Measurements from ENCODE around the gene HAVCR2. TPM values are rescaled to one million over a fixed set of nuclear protein-coding genes. Genes with fewer than 3 reads are reported as not detected.
A peak's percentile ranks its signal among the peaks of the same experiment; 100 is the strongest.

Gene HAVCR2
- total and polyA plus RNA-seq, 2 of the 13 experiments (the other 11 are each of a cell fraction or from before 2014, with no cell fraction given): 0.07 to 0.16 TPM

DNA sequence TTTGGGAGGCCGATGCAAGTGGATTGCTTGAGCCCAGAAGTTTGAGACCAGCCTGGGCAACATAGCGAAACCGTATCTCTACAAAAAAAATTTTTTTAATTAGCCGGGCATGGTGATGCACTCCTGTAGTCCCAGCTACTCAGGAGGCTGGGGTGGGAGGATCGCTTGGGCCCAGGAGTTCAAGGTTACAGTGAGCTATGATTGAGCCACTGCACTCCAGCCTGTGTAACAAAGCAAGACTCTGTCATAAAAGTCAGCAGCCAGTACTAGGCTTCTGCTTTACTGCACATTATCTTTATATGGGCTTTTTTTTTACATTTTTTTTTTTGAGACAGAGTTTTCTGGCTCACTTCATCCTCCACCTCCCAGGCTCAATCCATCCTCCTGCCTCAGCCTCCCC lies 40.5 kb downstream of the HAVCR2 start (continued):
- no peak for TF ChIP-seq ZNF562 (CRISPR knock-in tag; IDR thresholded peaks at IDR 0.05; ENCODE audit: borderline replicate concordance)
- no peak for TF ChIP-seq ZNF572 (CRISPR knock-in tag; IDR thresholded peaks at IDR 0.05)
- 0 out of 2 replicates have a peak, but pooled peaks have one; percentile 19 for TF ChIP-seq CEBPG (CRISPR knock-in tag; IDR thresholded peaks at IDR 0.05)
- TF ChIP-seq TRIM24 (CRISPR knock-in tag; IDR thresholded peaks at IDR 0.05): no peak
- TF ChIP-seq, protein P1, sequence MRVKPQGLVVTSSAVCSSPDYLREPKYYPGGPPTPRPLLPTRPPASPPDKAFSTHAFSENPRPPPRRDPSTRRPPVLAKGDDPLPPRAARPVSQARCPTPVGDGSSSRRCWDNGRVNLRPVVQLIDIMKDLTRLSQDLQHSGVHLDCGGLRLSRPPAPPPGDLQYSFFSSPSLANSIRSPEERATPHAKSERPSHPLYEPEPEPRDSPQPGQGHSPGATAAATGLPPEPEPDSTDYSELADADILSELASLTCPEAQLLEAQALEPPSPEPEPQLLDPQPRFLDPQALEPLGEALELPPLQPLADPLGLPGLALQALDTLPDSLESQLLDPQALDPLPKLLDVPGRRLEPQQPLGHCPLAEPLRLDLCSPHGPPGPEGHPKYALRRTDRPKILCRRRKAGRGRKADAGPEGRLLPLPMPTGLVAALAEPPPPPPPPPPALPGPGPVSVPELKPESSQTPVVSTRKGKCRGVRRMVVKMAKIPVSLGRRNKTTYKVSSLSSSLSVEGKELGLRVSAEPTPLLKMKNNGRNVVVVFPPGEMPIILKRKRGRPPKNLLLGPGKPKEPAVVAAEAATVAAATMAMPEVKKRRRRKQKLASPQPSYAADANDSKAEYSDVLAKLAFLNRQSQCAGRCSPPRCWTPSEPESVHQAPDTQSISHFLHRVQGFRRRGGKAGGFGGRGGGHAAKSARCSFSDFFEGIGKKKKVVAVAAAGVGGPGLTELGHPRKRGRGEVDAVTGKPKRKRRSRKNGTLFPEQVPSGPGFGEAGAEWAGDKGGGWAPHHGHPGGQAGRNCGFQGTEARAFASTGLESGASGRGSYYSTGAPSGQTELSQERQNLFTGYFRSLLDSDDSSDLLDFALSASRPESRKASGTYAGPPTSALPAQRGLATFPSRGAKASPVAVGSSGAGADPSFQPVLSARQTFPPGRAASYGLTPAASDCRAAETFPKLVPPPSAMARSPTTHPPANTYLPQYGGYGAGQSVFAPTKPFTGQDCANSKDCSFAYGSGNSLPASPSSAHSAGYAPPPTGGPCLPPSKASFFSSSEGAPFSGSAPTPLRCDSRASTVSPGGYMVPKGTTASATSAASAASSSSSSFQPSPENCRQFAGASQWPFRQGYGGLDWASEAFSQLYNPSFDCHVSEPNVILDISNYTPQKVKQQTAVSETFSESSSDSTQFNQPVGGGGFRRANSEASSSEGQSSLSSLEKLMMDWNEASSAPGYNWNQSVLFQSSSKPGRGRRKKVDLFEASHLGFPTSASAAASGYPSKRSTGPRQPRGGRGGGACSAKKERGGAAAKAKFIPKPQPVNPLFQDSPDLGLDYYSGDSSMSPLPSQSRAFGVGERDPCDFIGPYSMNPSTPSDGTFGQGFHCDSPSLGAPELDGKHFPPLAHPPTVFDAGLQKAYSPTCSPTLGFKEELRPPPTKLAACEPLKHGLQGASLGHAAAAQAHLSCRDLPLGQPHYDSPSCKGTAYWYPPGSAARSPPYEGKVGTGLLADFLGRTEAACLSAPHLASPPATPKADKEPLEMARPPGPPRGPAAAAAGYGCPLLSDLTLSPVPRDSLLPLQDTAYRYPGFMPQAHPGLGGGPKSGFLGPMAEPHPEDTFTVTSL (CRISPR knock-in tag; IDR thresholded peaks at IDR 0.05; ENCODE audit: borderline replicate concordance): 0 out of 2 replicates have a peak, but pooled peaks have one; percentile 12
- TF ChIP-seq, protein P2, sequence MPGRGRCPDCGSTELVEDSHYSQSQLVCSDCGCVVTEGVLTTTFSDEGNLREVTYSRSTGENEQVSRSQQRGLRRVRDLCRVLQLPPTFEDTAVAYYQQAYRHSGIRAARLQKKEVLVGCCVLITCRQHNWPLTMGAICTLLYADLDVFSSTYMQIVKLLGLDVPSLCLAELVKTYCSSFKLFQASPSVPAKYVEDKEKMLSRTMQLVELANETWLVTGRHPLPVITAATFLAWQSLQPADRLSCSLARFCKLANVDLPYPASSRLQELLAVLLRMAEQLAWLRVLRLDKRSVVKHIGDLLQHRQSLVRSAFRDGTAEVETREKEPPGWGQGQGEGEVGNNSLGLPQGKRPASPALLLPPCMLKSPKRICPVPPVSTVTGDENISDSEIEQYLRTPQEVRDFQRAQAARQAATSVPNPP (CRISPR knock-in tag; IDR thresholded peaks at IDR 0.05): no peak
- TF ChIP-seq, protein P3, sequence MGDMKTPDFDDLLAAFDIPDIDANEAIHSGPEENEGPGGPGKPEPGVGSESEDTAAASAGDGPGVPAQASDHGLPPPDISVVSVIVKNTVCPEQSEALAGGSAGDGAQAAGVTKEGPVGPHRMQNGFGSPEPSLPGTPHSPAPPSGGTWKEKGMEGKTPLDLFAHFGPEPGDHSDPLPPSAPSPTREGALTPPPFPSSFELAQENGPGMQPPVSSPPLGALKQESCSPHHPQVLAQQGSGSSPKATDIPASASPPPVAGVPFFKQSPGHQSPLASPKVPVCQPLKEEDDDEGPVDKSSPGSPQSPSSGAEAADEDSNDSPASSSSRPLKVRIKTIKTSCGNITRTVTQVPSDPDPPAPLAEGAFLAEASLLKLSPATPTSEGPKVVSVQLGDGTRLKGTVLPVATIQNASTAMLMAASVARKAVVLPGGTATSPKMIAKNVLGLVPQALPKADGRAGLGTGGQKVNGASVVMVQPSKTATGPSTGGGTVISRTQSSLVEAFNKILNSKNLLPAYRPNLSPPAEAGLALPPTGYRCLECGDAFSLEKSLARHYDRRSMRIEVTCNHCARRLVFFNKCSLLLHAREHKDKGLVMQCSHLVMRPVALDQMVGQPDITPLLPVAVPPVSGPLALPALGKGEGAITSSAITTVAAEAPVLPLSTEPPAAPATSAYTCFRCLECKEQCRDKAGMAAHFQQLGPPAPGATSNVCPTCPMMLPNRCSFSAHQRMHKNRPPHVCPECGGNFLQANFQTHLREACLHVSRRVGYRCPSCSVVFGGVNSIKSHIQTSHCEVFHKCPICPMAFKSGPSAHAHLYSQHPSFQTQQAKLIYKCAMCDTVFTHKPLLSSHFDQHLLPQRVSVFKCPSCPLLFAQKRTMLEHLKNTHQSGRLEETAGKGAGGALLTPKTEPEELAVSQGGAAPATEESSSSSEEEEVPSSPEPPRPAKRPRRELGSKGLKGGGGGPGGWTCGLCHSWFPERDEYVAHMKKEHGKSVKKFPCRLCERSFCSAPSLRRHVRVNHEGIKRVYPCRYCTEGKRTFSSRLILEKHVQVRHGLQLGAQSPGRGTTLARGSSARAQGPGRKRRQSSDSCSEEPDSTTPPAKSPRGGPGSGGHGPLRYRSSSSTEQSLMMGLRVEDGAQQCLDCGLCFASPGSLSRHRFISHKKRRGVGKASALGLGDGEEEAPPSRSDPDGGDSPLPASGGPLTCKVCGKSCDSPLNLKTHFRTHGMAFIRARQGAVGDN (CRISPR knock-in tag; IDR thresholded peaks at IDR 0.05): peak; percentile 32; the same call in 1 of the 2 replicates
- peak; percentile 36; the same call in 1 of the 2 replicates for TF ChIP-seq SALL1 (CRISPR knock-in tag; IDR thresholded peaks at IDR 0.05)
- 0 out of 2 replicates have a peak, but pooled peaks have one; percentile 12 for TF ChIP-seq ZNF263 (CRISPR knock-in tag; IDR thresholded peaks at IDR 0.05)
- 0 out of 2 replicates have a peak, but pooled peaks have one; percentile 43 for TF ChIP-seq POGZ (CRISPR knock-in tag; IDR thresholded peaks at IDR 0.05)

Measured in HepG2 (cell line).